ENCODE data around the gene PHACTR3. TPM values are rescaled to one million over a fixed set of nuclear protein-coding genes. Genes with fewer than 3 reads are reported as not detected.

Gene PHACTR3
- total and polyA plus RNA-seq, 2 donors (not counting 3 experiments of a cell fraction or from before 2014, with no cell fraction given), result not detected

GRCh38 chr20:59827138-59828056, 223.1 kb downstream of the PHACTR3 start:
- Histone ChIP-seq H3K9ac (replicated peaks; ENCODE audit: extremely low read depth, insufficient read depth, low read length) (no peak overlapping the region), H3K4me2 (ENCODE audit: insufficient read depth, low read length) (no peak overlapping the region), H3K9me3 (replicated peaks; ENCODE audit: control insufficient read depth, insufficient read depth, low read length) (no peaks in the 10 kb centered on the region), H3K4me1 (ENCODE audit: control insufficient read depth, extremely low read depth, insufficient read depth, low read length) (no peaks in the 10 kb centered on the region), H3K36me3 (ENCODE audit: control insufficient read depth in 2 of 2, extremely low read depth in 1 of 2, insufficient read depth in 2 of 2, low read length in 2 of 2) (no peaks in the 10 kb centered on the region), H2AFZ (ENCODE audit: low read depth, low read length) (no peak overlapping the region), H3K27me3 (ENCODE audit: control insufficient read depth in 2 of 2, insufficient read depth in 2 of 2, low read length in 2 of 2) (no peaks in the 10 kb centered on the region), H3K4me3 (replicated peaks in 1 of 3; ENCODE audit: insufficient read depth in 1 of 3, low read depth in 1 of 3, low read length in 3 of 3) (no peak overlapping the region), H3K27ac (ENCODE audit: insufficient read depth, low read depth, low read length) (no peak overlapping the region), H3K79me2 (ENCODE audit: control insufficient read depth, insufficient read depth, low read length) (no peaks in the 10 kb centered on the region), H4K20me1 (replicated peaks; ENCODE audit: control insufficient read depth, extremely low read depth, insufficient read depth, low read length) (no peaks in the 10 kb centered on the region), H3K9me1 (replicated peaks; ENCODE audit: control insufficient read depth, extremely low read depth, insufficient read depth, low read length) (no peaks in the 10 kb centered on the region)
- DNase-seq (ENCODE audit: low read depth, low spot score) (no peak), FAIRE-seq (no peak)
- ChIA-PET POLR2A (no interaction called here), CTCF (no interaction called here)
- BruUV-seq (replicated peaks), result no TSS peak
- dilution Hi-C loops (cut with MboI; ENCODE audit: extremely low pct_ligation_motif_present, low sequenced_read_pairs) (no loop called here), intact Hi-C loops (cut with micrococcal nuclease) (no loop called here)
- TF ChIP-seq POLR2AphosphoS5 (IDR thresholded peaks at IDR 0.05; ENCODE audit: insufficient read depth, low read depth, low read length), result no peak
- no peak for TF ChIP-seq EZH2 (IDR thresholded peaks at IDR 0.05; ENCODE audit: borderline replicate concordance, low read depth, low read length, severe bottlenecking)
- no peak for TF ChIP-seq FOS (IDR thresholded peaks at IDR 0.05; ENCODE audit: borderline replicate concordance, insufficient read depth, low read length)
- no peak for TF ChIP-seq POLR2A (IDR thresholded peaks at IDR 0.05; ENCODE audit: low read depth, low read length)
- no peak for TF ChIP-seq MYC (IDR thresholded peaks at IDR 0.05; ENCODE audit: low read depth, low read length)
- TF ChIP-seq JUN (IDR thresholded peaks at IDR 0.05; ENCODE audit: borderline replicate concordance, insufficient read depth, insufficient read length, low read depth), result no peak
- TF ChIP-seq MAX (IDR thresholded peaks at IDR 0.05; ENCODE audit: insufficient read depth, insufficient read length), result no peak
- no peak for TF ChIP-seq CTCF (IDR thresholded peaks at IDR 0.05; ENCODE audit: extremely low read depth in 1 of 2, insufficient read depth in 1 of 2, low read depth in 1 of 2, low read length in 2 of 2)
- no peak for TF ChIP-seq GATA2 (IDR thresholded peaks at IDR 0.05; ENCODE audit: insufficient read depth, insufficient read length, low read depth, low read length)
